Prostate gland (tissue), 2 donors: ENCODE data around the gene DPM3.

ENCODE experiments used
- CTCF ChIP-seq, 4 experiments: fragments of 200-600 bp in 2 of 4; fragments of 450-650 bp in 2 of 4; sonication (generic) in 2 of 4; IDR thresholded peaks; 1 replicate in 3 of 4; 2 replicates in 1 of 4; pipeline ENCODE4 v1.5.1; 2016 to 2019; ENCODE audit warnings: antibody characterized with exemption in 4 of 4, mild to moderate bottlenecking in 2 of 4, moderate library complexity in 2 of 4
- POLR2A ChIP-seq: fragments of 450-650 bp; IDR thresholded peaks from one replicate; pipeline ENCODE4 v1.6.1; 2016; ENCODE audit warnings: antibody characterized with exemption, mild to moderate bottlenecking
- POLR2AphosphoS5 ChIP-seq: sonication (generic); formaldehyde crosslinking; IDR thresholded peaks from one replicate; pipeline ENCODE4 v1.6.1; 2017; ENCODE audit warnings: antibody characterized with exemption

DNA sequence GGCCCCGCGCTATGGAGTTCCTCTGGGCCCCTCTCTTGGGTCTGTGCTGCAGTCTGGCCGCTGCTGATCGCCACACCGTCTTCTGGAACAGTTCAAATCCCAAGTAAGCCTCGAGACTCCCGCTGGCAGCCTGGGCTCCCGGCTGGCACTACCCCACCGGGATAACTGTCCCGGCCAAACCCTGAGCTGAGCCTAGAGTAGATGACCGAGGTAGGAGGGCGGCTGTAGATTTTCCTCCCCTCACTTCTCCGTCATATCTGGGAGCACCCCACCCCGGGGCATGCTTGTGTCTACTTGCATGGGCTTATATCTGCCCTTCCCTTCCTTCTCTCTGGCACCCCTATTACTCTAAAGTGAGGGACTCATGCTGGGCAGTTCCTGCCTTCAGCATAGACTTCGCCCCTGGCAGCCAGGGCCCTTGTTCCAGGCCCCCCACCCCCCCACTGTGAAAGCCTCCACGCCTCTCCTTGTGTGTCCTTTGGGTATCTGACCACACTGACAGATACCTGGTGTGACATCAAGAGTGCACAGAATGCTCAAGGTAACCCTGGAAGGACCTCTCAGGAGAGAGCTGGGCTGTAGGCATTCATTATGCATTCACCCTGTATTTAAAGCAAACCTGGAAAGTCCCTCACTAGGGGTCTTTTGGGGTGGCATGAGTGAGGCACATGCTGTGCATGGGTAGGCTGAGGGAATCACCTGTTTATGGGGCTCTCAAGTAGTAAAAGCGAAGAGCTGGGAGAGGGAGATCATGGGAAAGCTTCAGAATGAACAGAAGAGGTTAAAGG lies 12.2 kb downstream of the DPM3 start:
- TF ChIP-seq CTCF (IDR thresholded peaks at IDR 0.05) (no peak), POLR2A (no peak), POLR2AphosphoS5 (no peak)
